ENCODE measurements around the gene NACC2.

Gene NACC2

DNA sequence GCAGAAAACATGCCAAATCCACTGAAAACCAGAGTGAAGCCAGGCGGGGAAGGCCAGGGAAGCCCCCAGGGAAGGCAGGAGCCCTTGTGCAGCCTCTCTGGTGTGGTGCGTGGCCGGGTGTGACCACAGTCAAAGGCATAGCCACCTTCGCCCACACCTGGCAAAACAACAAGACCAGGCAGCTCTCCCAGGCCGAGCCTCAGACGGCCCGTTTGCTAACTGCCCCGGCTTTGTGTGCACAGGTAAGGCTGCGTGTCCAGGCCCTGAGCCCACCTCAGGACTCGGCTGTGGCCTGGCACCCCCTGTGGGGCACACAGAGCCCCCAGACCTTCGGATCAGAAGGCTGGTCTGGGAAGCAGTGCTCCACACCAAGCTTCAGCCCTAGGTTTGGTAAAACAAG is 17.5 kb upstream of the NACC2 start:
- no peak overlapping the region for H3K27ac ChIP-seq
- no peak overlapping the region for H3K4me3 ChIP-seq (IDR thresholded peaks at IDR 0.05; ENCODE audit: insufficient read depth, low read depth, low read length)
- no peaks in the 10 kb centered on the region for H3K36me3 ChIP-seq (ENCODE audit: insufficient read depth)
- peaks cover 6% of the 10 kb centered on the region; the same call in 1 of the 2 replicates for H3K27me3 ChIP-seq (ENCODE audit: insufficient read depth, low read depth)
- no peak overlapping the region for H3K4me2 ChIP-seq
- H3K79me2 ChIP-seq (ENCODE audit: insufficient read depth, low read depth), result no peaks in the 10 kb centered on the region
- no peak overlapping the region for H2AFZ ChIP-seq (ENCODE audit: low read depth)
- TF ChIP-seq, protein P1, sequence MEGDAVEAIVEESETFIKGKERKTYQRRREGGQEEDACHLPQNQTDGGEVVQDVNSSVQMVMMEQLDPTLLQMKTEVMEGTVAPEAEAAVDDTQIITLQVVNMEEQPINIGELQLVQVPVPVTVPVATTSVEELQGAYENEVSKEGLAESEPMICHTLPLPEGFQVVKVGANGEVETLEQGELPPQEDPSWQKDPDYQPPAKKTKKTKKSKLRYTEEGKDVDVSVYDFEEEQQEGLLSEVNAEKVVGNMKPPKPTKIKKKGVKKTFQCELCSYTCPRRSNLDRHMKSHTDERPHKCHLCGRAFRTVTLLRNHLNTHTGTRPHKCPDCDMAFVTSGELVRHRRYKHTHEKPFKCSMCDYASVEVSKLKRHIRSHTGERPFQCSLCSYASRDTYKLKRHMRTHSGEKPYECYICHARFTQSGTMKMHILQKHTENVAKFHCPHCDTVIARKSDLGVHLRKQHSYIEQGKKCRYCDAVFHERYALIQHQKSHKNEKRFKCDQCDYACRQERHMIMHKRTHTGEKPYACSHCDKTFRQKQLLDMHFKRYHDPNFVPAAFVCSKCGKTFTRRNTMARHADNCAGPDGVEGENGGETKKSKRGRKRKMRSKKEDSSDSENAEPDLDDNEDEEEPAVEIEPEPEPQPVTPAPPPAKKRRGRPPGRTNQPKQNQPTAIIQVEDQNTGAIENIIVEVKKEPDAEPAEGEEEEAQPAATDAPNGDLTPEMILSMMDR (conservative IDR thresholded peaks at IDR 0.05; ENCODE audit: low read depth, low read length), result no peak
- peaks cover 15% of the 10 kb centered on the region for H3K4me1 ChIP-seq (ENCODE audit: low read depth, poor library complexity, severe bottlenecking)
- H4K20me1 ChIP-seq (ENCODE audit: insufficient read depth), result no peaks in the 10 kb centered on the region
- H3K9ac ChIP-seq, result no peak overlapping the region

DNA sequence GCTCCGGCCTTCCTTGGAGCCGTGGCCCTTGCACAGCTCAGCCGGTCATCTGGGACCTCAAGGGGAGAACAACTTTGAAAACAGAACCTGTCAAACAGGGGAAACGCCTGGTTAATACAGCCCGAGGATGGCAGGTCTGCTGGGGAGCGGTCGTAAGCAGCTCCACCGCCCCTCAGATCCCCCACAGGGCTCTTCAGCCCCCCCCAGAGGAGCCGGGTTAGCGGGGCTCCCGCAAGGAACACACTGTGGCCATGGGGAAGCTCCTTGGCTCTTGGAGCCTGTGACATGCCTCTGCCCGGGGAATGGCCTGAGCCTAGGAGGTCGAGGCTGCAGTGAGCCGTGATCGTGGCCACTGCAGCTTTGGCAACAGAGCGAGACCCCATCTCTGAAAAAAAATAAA is 16.8 kb upstream of the NACC2 start:
- Histone ChIP-seq H3K4me3 (IDR thresholded peaks at IDR 0.05; ENCODE audit: insufficient read depth, low read depth, low read length) (no peak overlapping the region), H3K36me3 (ENCODE audit: insufficient read depth) (no peaks in the 10 kb centered on the region), H4K20me1 (ENCODE audit: insufficient read depth) (no peaks in the 10 kb centered on the region), H3K4me2 (no peak overlapping the region), H2AFZ (ENCODE audit: low read depth) (no peak overlapping the region), H3K27me3 (ENCODE audit: insufficient read depth, low read depth) (peaks cover 12% of the 10 kb centered on the region), H3K9ac (no peak overlapping the region), H3K79me2 (ENCODE audit: insufficient read depth, low read depth) (no peaks in the 10 kb centered on the region), H3K27ac (no peak overlapping the region), H3K4me1 (ENCODE audit: low read depth, poor library complexity, severe bottlenecking) (peaks cover 9% of the 10 kb centered on the region)
- TF ChIP-seq, protein P1 (conservative IDR thresholded peaks at IDR 0.05; ENCODE audit: low read depth, low read length), result no peak

DNA sequence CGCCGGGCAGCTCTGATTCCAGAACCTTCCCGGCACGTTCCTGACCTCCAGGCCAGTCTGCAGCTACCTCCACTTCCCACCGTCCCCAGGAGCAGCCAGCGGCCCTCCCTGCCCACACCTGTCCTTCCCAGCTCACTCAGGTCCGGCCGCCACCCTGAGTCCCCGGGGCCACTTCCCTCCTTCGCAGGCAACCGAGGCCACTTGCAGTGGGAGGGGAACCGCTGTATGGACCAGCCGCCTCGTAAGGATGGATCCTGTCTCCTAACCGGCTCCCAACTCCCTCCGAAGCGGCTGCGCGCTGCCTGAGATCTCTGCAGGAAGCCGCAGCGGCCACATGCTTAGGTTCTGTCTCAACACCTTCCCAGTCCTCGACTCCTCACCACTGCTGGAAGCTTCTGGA is 16.1 kb upstream of the NACC2 start:
- TF ChIP-seq, protein P1 (conservative IDR thresholded peaks at IDR 0.05; ENCODE audit: low read depth, low read length), result no peak
- Histone ChIP-seq H3K79me2 (ENCODE audit: insufficient read depth, low read depth) (no peaks in the 10 kb centered on the region), H3K4me2 (no peak overlapping the region), H3K9ac (no peak overlapping the region), H4K20me1 (ENCODE audit: insufficient read depth) (no peaks in the 10 kb centered on the region), H3K36me3 (ENCODE audit: insufficient read depth) (no peaks in the 10 kb centered on the region), H3K4me3 (IDR thresholded peaks at IDR 0.05; ENCODE audit: insufficient read depth, low read depth, low read length) (no peak overlapping the region), H3K4me1 (ENCODE audit: low read depth, poor library complexity, severe bottlenecking) (peaks cover 9% of the 10 kb centered on the region), H2AFZ (ENCODE audit: low read depth) (no peak overlapping the region), H3K27ac (no peak overlapping the region), H3K27me3 (ENCODE audit: insufficient read depth, low read depth) (peaks cover 17% of the 10 kb centered on the region)

DNA sequence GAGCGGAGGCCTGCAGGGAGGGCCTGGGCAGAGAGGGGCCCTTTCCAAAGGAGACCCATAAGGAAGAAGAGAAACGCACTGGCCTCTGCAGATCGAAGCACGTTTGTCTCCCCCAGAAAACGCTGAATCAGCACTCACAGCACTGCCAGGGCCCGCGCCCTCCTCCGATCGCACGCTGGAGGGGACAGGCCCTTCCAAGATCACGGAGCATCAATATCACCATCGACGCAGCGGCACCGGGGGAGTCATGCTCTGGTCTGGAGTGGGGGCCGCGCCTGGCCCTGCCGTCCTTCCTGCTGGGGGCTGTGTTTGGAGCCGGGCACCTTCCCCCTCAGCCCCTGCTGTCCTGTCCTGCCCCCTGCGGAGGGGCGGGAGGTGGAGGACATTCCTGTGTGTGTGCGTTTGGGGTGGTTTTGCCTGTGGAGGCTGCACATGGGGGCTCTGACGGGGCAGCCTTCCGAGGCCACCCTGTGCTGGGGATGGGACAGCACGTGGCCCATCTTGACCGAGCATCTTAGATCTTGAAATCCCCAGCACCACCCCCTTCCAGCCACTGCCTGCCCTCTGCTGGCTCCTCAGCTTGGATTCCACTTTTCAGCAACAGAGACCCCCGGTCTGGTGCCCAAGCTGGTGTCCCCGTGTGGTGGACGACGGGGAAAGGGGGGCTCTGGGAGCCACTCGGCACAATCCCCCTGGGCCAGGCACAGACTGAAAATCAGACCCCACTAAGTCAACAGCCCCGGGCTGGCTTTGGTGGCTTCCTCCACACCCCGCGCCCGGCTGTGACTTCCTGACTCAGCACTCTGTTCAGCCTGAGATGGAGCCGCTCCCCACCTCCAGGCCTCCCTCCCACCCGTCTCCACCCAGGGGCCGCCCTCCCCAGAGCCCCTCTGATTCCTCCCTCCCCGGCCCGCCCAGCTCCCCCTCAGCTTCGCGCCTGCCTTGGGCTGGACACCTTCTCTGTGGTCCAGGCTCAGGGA is 15.3 kb upstream of the NACC2 start:
- Histone ChIP-seq H3K4me1 (ENCODE audit: low read depth, poor library complexity, severe bottlenecking) (peaks cover 9% of the 10 kb centered on the region), H3K4me3 (IDR thresholded peaks at IDR 0.05; ENCODE audit: insufficient read depth, low read depth, low read length) (no peak overlapping the region), H3K4me2 (peak overlapping the region; percentile 71), H3K9ac (no peak overlapping the region), H3K27me3 (ENCODE audit: insufficient read depth, low read depth) (peaks cover 25% of the 10 kb centered on the region), H3K36me3 (ENCODE audit: insufficient read depth) (no peaks in the 10 kb centered on the region), H3K79me2 (ENCODE audit: insufficient read depth, low read depth) (no peaks in the 10 kb centered on the region), H3K27ac (no peak overlapping the region), H4K20me1 (ENCODE audit: insufficient read depth) (no peaks in the 10 kb centered on the region), H2AFZ (ENCODE audit: low read depth) (peak overlapping the region; percentile 57; the same call in 1 of the 2 replicates)
- TF ChIP-seq, protein P1 (conservative IDR thresholded peaks at IDR 0.05; ENCODE audit: low read depth, low read length), result no peak

All from KMS-11 (cell line).